Measurements from ENCODE around the gene CDC23.
"Not testable (repeated sequence)": the region's sequence is repeated elsewhere in the genome, so short reads cannot be mapped to it uniquely, and the experiment has no call there.

The CDC23 gene

GRCh38 chr5:138213161-138214029 lies at the start of gene CDC23:
Gene CDC23, minus strand, starts transcription at chr5:138213323. Its CDS starts 11 bp downstream, at chr5:138213312.
- DNase-seq (ENCODE audit: low read depth, low spot score) = peak; percentile 89

- no peak for DNase-seq (ENCODE audit: low read depth, low spot score)
These were observed 45.7 kb upstream of the CDC23 start for GRCh38 chr5:138258704-138259292.

GRCh38 chr5:138257583-138257982 lies 44.5 kb upstream of the CDC23 start:
- no peak for DNase-seq (ENCODE audit: low read depth, low spot score)

- no peak for DNase-seq (ENCODE audit: low read depth, low spot score)
These were observed 39.8 kb upstream of the CDC23 start for GRCh38 chr5:138252944-138253343.

- DNase-seq (ENCODE audit: low read depth, low spot score) = not testable (repeated sequence)
These were observed 34.7 kb upstream of the CDC23 start for GRCh38 chr5:138247800-138248199.

GRCh38 chr5:138246822-138247221 lies 33.7 kb upstream of the CDC23 start:
- DNase-seq (ENCODE audit: low read depth, low spot score) = no peak

- no peak for DNase-seq (ENCODE audit: low read depth, low spot score)
These were observed 33.2 kb upstream of the CDC23 start for GRCh38 chr5:138246334-138246733.

- DNase-seq (ENCODE audit: low read depth, low spot score) = no peak
These were observed 32.6 kb upstream of the CDC23 start for GRCh38 chr5:138245717-138246116.

- no peak for DNase-seq (ENCODE audit: low read depth, low spot score)
These were observed 30.7 kb upstream of the CDC23 start for GRCh38 chr5:138243794-138244193.

GRCh38 chr5:138241688-138242571 lies 28.8 kb upstream of the CDC23 start:
- DNase-seq (ENCODE audit: low read depth, low spot score) = no peak

- DNase-seq (ENCODE audit: low read depth, low spot score) = no peak
These were observed 27.7 kb upstream of the CDC23 start for GRCh38 chr5:138240650-138241385.

GRCh38 chr5:138238034-138238433 lies 24.9 kb upstream of the CDC23 start:
- DNase-seq (ENCODE audit: low read depth, low spot score) = no peak

GRCh38 chr5:138234651-138235050 lies 21.5 kb upstream of the CDC23 start:
- no peak for DNase-seq (ENCODE audit: low read depth, low spot score)

- no peak for DNase-seq (ENCODE audit: low read depth, low spot score)
These were observed 20.2 kb upstream of the CDC23 start for GRCh38 chr5:138233280-138233679.

- DNase-seq (ENCODE audit: low read depth, low spot score) = no peak
These were observed 18.0 kb upstream of the CDC23 start for GRCh38 chr5:138230981-138231589.

GRCh38 chr5:138230261-138230660 lies 17.1 kb upstream of the CDC23 start:
- no peak for DNase-seq (ENCODE audit: low read depth, low spot score)

GRCh38 chr5:138229387-138229786 lies 16.3 kb upstream of the CDC23 start:
- no peak for DNase-seq (ENCODE audit: low read depth, low spot score)

- DNase-seq (ENCODE audit: low read depth, low spot score) = no peak
These were observed 13.8 kb upstream of the CDC23 start for GRCh38 chr5:138226910-138227309.

- no peak for DNase-seq (ENCODE audit: low read depth, low spot score)
These were observed 11.6 kb upstream of the CDC23 start for GRCh38 chr5:138224712-138225111.

GRCh38 chr5:138223532-138223931 lies 10.4 kb upstream of the CDC23 start:
- no peak for DNase-seq (ENCODE audit: low read depth, low spot score)

- DNase-seq (ENCODE audit: low read depth, low spot score) = no peak
These were observed 3.7 kb upstream of the CDC23 start for GRCh38 chr5:138216799-138217198.
